ENCODE data around the gene LRRFIP2. TPM values are rescaled to one million over a fixed set of nuclear protein-coding genes. Genes with fewer than 3 reads are reported as not detected.

Gene LRRFIP2
- total RNA-seq, 2 experiments from 2014 or later, result 38.1 to 47.9 TPM

DNA sequence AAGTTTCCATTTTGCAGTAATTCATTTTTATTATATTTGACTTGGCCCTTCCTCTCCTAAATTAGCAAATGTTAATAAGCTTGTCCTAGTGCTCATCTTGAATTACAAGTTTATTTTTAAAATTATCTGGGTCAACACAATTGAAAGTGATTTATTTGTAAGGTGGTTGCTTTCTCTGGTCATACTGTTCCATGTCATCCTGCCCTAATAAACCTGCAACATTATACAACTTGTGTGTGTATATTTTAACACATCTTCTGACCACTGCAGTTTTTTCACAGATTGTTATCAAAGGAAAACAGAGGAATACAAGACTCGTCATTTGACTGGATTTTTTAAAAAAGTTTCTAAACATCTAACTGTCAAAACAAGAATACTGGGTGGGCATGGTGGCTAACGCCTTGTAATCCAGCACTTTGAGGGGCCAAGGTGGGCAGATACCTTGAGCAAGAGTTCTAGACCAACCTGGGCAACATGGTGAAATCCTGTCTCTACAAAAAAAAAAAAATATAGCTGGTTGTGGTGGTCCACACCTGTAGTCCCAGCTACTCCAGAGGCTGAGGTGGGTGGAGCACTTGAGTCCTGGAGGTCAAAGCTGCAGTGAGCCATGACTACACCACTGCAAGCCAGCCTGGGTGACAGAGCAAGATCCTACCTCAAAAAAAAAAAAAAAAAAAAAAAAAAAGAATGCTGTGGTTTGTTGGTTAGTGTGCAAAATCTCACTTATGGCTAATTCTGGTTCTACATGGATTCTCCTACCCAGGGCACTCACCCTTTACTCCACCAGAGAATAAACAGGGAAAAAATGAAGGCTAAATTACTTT, 5.0 kb upstream of the LRRFIP2 start:
- no peak overlapping the region for H3K27ac Mint-ChIP-seq
- H3K9me3 Mint-ChIP-seq (ENCODE audit: low read depth), result no peaks in the 10 kb centered on the region
- DNase-seq (peak; percentile 49), ATAC-seq (no peak)
- H3K4me3 Mint-ChIP-seq, result no peak overlapping the region
- CTCF ChIA-PET, result interaction anchor here (0.7 kb wide), 1 partner anchor 27 kb away, joined by 5 read pairs; no protein-coding TSS in a partner anchor
- peaks cover 46% of the 10 kb centered on the region for H3K4me1 Mint-ChIP-seq
- peaks cover 11% of the 10 kb centered on the region for H3K36me3 Mint-ChIP-seq
- no peaks in the 10 kb centered on the region for H3K27me3 Mint-ChIP-seq

DNA sequence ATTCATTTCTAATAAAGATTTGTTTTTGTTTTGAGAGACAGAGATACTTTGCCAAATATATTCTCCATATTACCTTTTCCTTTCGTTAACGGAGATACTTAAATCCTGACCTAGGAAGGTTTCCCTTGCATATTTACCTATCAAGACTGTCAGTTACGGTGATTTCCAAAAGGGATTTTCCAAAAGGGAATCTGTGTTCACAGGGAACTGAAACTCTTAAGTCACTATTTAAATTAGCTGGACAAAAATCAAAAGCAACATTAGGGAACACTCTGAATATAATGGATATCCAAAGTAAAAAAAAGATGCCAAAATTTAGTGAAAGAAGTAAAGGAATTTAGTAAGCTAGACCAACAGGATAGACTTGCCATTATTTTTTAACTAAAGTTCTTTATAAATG, 576 bp downstream of the LRRFIP2 start:
- DNase-seq, result no peak
- peaks cover 13% of the 10 kb centered on the region for H3K36me3 Mint-ChIP-seq
- no peaks in the 10 kb centered on the region for H3K27me3 Mint-ChIP-seq
- CTCF ChIA-PET, result no interaction called here
- peaks cover 47% of the 10 kb centered on the region for H3K4me1 Mint-ChIP-seq
- no peak overlapping the region for H3K27ac Mint-ChIP-seq
- H3K9me3 Mint-ChIP-seq (ENCODE audit: low read depth), result no peaks in the 10 kb centered on the region
- H3K4me3 Mint-ChIP-seq, result no peak overlapping the region
- ATAC-seq, result no peak

DNA sequence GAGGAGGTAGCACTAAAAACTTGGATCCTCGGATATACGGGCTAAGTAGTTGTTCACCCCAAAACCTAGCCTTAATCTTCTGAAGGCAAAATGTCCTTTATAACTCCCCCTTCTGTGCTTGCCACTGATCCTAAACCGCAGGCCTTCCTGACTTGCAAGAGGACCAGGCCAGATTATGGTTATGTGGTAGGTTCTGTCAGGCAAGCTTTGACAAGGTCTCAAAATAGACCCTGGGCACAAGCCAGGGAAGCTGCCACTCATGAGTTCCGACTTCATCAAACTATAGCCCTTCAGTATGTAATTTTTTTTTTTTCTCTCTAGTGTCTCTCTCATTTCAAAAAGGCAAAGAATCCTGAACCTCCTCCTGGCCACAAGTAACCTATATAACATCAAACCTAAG, 3.2 kb downstream of the LRRFIP2 start:
- no peaks in the 10 kb centered on the region for H3K9me3 Mint-ChIP-seq (ENCODE audit: low read depth)
- ATAC-seq (no peak), DNase-seq (no peak)
- no peak overlapping the region for H3K4me3 Mint-ChIP-seq
- CTCF ChIA-PET, result no interaction called here
- peaks cover 29% of the 10 kb centered on the region for H3K4me1 Mint-ChIP-seq
- no peaks in the 10 kb centered on the region for H3K27me3 Mint-ChIP-seq
- H3K27ac Mint-ChIP-seq, result no peak overlapping the region
- H3K36me3 Mint-ChIP-seq, result peaks cover 15% of the 10 kb centered on the region

- H3K4me3 Mint-ChIP-seq, result no peak overlapping the region
- H3K36me3 Mint-ChIP-seq, result peaks cover 15% of the 10 kb centered on the region
- CTCF ChIA-PET, result no interaction called here
- ATAC-seq, result no peak
- no peaks in the 10 kb centered on the region for H3K27me3 Mint-ChIP-seq
- DNase-seq, result no peak
- no peaks in the 10 kb centered on the region for H3K9me3 Mint-ChIP-seq (ENCODE audit: low read depth)
- H3K4me1 Mint-ChIP-seq, result peaks cover 29% of the 10 kb centered on the region
- no peak overlapping the region for H3K27ac Mint-ChIP-seq
Observed at GRCh38 chr3:37170513-37170912, 3.9 kb downstream of the LRRFIP2 start.

DNA sequence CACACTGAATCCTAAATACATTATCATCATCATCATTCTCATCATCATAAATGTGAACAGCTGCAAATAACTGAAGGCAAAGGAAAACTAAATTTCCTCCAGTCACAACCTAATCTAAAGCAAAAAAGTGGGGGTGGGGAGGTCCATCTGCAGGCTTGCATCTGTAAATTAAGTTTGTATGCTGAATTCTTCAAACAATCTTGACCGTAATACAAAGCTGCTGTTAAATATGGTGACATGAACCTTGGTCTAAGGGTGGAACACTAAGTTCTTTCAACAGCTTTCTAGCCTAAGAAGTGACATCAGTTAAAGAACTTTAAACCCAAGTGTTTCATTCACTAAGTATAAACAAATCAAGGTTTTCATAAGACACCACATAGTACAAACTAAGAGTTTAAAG, 4.3 kb downstream of the LRRFIP2 start:
- DNase-seq (no peak), ATAC-seq (no peak)
- Mint-ChIP-seq H3K9me3 (ENCODE audit: low read depth) (no peaks in the 10 kb centered on the region), H3K4me1 (peaks cover 26% of the 10 kb centered on the region), H3K36me3 (peaks cover 15% of the 10 kb centered on the region), H3K27ac (no peak overlapping the region), H3K27me3 (no peaks in the 10 kb centered on the region), H3K4me3 (no peak overlapping the region)
- CTCF ChIA-PET, result no interaction called here

- no peak for ATAC-seq
Observed at GRCh38 chr3:37168896-37169295, 5.5 kb downstream of the LRRFIP2 start.

GRCh38 chr3:37163262-37164015, 10.9 kb downstream of the LRRFIP2 start:
- H3K4me3 Mint-ChIP-seq, result no peak overlapping the region
- peak; percentile 68 for ATAC-seq
- CTCF ChIA-PET, result interaction anchor here (0.7 to 1.0 kb wide), 2 partner anchors 50 to 139 kb away, joined by 3 read pairs; no protein-coding TSS in a partner anchor
- peaks cover 29% of the 10 kb centered on the region for H3K36me3 Mint-ChIP-seq
- H3K9me3 Mint-ChIP-seq (ENCODE audit: low read depth), result no peaks in the 10 kb centered on the region
- peak; percentile 69 for DNase-seq
- H3K27me3 Mint-ChIP-seq, result no peaks in the 10 kb centered on the region
- H3K27ac Mint-ChIP-seq, result peak overlapping the region; percentile 68
- H3K4me1 Mint-ChIP-seq, result peaks cover 33% of the 10 kb centered on the region

More at GRCh38 chr3:37168896-37169295, 5.5 kb downstream of the LRRFIP2 start:
- Mint-ChIP-seq H3K4me3 (no peak overlapping the region), H3K36me3 (peaks cover 16% of the 10 kb centered on the region), H3K4me1 (peaks cover 22% of the 10 kb centered on the region), H3K27me3 (no peaks in the 10 kb centered on the region), H3K27ac (no peak overlapping the region), H3K9me3 (ENCODE audit: low read depth) (no peaks in the 10 kb centered on the region)
- no peak for DNase-seq
- CTCF ChIA-PET, result no interaction called here

GRCh38 chr3:37162501-37163245, 11.7 kb downstream of the LRRFIP2 start:
- H3K4me1 Mint-ChIP-seq, result peaks cover 33% of the 10 kb centered on the region
- ATAC-seq, result peak; percentile 65
- no peaks in the 10 kb centered on the region for H3K27me3 Mint-ChIP-seq
- CTCF ChIA-PET, result interaction anchor here (0.7 to 1.0 kb wide), 2 partner anchors 51 to 138 kb away, joined by 3 read pairs; no protein-coding TSS in a partner anchor
- H3K9me3 Mint-ChIP-seq (ENCODE audit: low read depth), result no peaks in the 10 kb centered on the region
- peaks cover 31% of the 10 kb centered on the region for H3K36me3 Mint-ChIP-seq
- H3K27ac Mint-ChIP-seq, result peak overlapping the region; percentile 68
- DNase-seq, result no peak
- no peak overlapping the region for H3K4me3 Mint-ChIP-seq

GRCh38 chr3:37161351-37161750, 13.0 kb downstream of the LRRFIP2 start:
- Mint-ChIP-seq H3K27me3 (no peaks in the 10 kb centered on the region), H3K9me3 (ENCODE audit: low read depth) (no peaks in the 10 kb centered on the region), H3K4me1 (peaks cover 33% of the 10 kb centered on the region), H3K27ac (no peak overlapping the region), H3K36me3 (peaks cover 34% of the 10 kb centered on the region), H3K4me3 (no peak overlapping the region)
- DNase-seq, result no peak
- no peak for ATAC-seq
- CTCF ChIA-PET, result no interaction called here

GRCh38 chr3:37155782-37156181, 18.6 kb downstream of the LRRFIP2 start:
- DNase-seq, result no peak
- CTCF ChIA-PET, result no interaction called here
- Mint-ChIP-seq H3K4me3 (no peak overlapping the region), H3K9me3 (ENCODE audit: low read depth) (no peaks in the 10 kb centered on the region), H3K36me3 (peaks cover 39% of the 10 kb centered on the region), H3K27me3 (no peaks in the 10 kb centered on the region), H3K4me1 (peaks cover 18% of the 10 kb centered on the region), H3K27ac (no peak overlapping the region)
- no peak for ATAC-seq

GRCh38 chr3:37154668-37155314, 19.6 kb downstream of the LRRFIP2 start:
- Mint-ChIP-seq H3K4me3 (no peak overlapping the region), H3K36me3 (peaks cover 33% of the 10 kb centered on the region), H3K27me3 (no peaks in the 10 kb centered on the region), H3K27ac (no peak overlapping the region), H3K4me1 (peaks cover 18% of the 10 kb centered on the region), H3K9me3 (ENCODE audit: low read depth) (no peaks in the 10 kb centered on the region)
- CTCF ChIA-PET, result no interaction called here
- ATAC-seq (no peak), DNase-seq (no peak)

DNA sequence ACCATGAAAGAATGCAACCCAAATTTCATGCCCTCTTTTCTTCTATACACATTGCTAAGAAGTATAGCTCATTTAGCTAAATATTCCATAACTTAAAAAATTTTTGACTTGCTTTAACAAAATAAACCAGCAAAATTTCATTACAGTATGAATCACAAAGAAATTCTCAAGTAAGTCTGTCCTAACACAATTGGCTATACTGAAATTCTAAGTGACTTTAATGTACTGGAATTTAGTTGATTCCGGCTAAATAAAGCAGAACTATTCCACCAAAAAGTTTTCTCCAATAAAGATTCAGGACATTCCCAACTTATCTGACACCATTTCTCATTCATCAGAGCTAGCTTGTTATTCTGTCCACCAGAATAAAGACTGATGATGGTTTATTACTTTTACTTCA, 23.8 kb downstream of the LRRFIP2 start:
- Mint-ChIP-seq H3K4me1 (peaks cover 16% of the 10 kb centered on the region), H3K27ac (no peak overlapping the region), H3K36me3 (peaks cover 39% of the 10 kb centered on the region), H3K9me3 (ENCODE audit: low read depth) (no peaks in the 10 kb centered on the region), H3K4me3 (no peak overlapping the region), H3K27me3 (no peaks in the 10 kb centered on the region)
- CTCF ChIA-PET, result interaction anchor here (0.8 kb wide), 1 partner anchor 68 kb away, joined by 3 read pairs; no protein-coding TSS in a partner anchor
- ATAC-seq (no peak), DNase-seq (no peak)

DNA sequence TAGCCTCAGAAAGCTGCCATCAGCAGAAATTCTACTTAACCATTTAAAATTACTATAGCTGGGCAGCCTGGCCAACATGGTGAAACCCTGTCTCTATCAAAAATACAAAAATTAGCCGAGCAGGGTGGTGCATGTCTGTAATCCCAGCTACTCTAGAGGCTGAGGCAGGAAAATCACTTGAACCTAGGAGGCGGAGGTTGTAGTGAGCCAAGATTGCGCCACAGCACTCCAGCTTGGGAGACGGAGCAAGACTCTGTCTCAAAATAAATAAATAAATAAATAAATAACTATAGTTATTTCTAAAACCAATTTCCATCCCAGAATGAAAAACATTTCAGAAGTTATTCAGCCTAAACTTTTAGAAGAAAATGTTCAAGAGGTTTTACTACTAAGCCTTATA, 25.1 kb downstream of the LRRFIP2 start:
- no peak for ATAC-seq
- CTCF ChIA-PET, result no interaction called here
- Mint-ChIP-seq H3K36me3 (peaks cover 39% of the 10 kb centered on the region), H3K9me3 (ENCODE audit: low read depth) (no peaks in the 10 kb centered on the region), H3K27me3 (no peaks in the 10 kb centered on the region), H3K4me1 (peaks cover 6% of the 10 kb centered on the region), H3K4me3 (no peak overlapping the region), H3K27ac (no peak overlapping the region)
- no peak for DNase-seq
